Umbilical cord (tissue), 1 donor: ENCODE data around the gene SLC26A6. TPM values are rescaled to one million over a fixed set of nuclear protein-coding genes. Genes with fewer than 3 reads are reported as not detected.

Experiments
- total RNA-seq: library from RNA; depleted of rRNA; stranded (reverse); fragments of >200 nt; gene quantifications from one replicate; pipeline ENCODE4 v1.2.3, GENCODE V29; 2014; ENCODE audit warnings: low replicate concordance; ENCODE audit not compliant: insufficient read depth

The SLC26A6 gene
- total RNA-seq, 1 donor from 2014 or later, result 4.8 TPM

Other genes starting within 250 kb of the SLC26A6 start
- gene PLXNB1, start 205.4 kb downstream of the SLC26A6 start, total RNA-seq, result 68.6 TPM
- 4.8 TPM for gene CCDC51, start 195.3 kb downstream of the SLC26A6 start, total RNA-seq
- 135 TPM for gene TMA7, start 195.2 kb downstream of the SLC26A6 start, total RNA-seq
- gene ATRIP, start 188.7 kb downstream of the SLC26A6 start, total RNA-seq, result 9.4 TPM
- gene SHISA5, start 131.3 kb downstream of the SLC26A6 start, total RNA-seq, result 59.2 TPM
- 13.2 TPM for gene PFKFB4, start 78.7 kb downstream of the SLC26A6 start, total RNA-seq
- 1.9 TPM for gene UCN2, start 71.7 kb downstream of the SLC26A6 start, total RNA-seq
- gene COL7A1, start 40.1 kb downstream of the SLC26A6 start, total RNA-seq, result 65.0 TPM
- 97.5 TPM for gene UQCRC1, start 25.8 kb downstream of the SLC26A6 start, total RNA-seq
- gene TMEM89, start 13.7 kb downstream of the SLC26A6 start, total RNA-seq, result not detected
- gene CELSR3, start 27.4 kb upstream of the SLC26A6 start, total RNA-seq, result 3.4 TPM
- 7.9 TPM for gene NCKIPSD, start 50.5 kb upstream of the SLC26A6 start, total RNA-seq
- gene IP6K2, start 81.8 kb upstream of the SLC26A6 start, total RNA-seq, result 46.5 TPM
- 24.3 TPM for gene PRKAR2A, start 212.4 kb upstream of the SLC26A6 start, total RNA-seq